Stomach (tissue), 9 donors: Measurements from ENCODE around the gene ACP3. TPM values are rescaled to one million over a fixed set of nuclear protein-coding genes. Genes with fewer than 3 reads are reported as not detected.

ENCODE experiments used
- DNase-seq, 2 donors: peaks; one replicate each; pipeline versions ENCODE4 v3.0.0 to v3.0.0-alpha.2; 2013 to 2019
- H3K27ac ChIP-seq, 5 donors: fragments of 200-600 bp in 4 of 5; sonication (generic) in 4 of 5; one replicate each; pipeline ENCODE4 v1.5.1; 2013 to 2019; ENCODE audit warnings: mild to moderate bottlenecking in 1 of 5, moderate library complexity in 1 of 5
- H3K27me3 ChIP-seq, 3 donors: fragments of 200-600 bp; sonication (generic); one replicate each; pipeline ENCODE4 v1.5.1; 2017 to 2019; ENCODE audit warnings: mixed run types in 1 of 3
- H3K36me3 ChIP-seq, 4 donors: fragments of 200-600 bp; sonication (generic); 1 replicate in 3 of 4; 2 replicates in 1 of 4; pipeline ENCODE4 v1.5.1; 2016 to 2019
- H3K4me1 ChIP-seq, 4 donors: fragments of 200-600 bp; sonication (generic); one replicate each; pipeline ENCODE4 v1.5.1; 2016 to 2019
- H3K4me3 ChIP-seq, 4 donors: fragments of 200-600 bp; sonication (generic) in 3 of 4; one replicate each; pipeline ENCODE4 v1.5.1; 2016 to 2019; ENCODE audit warnings: mild to moderate bottlenecking in 1 of 4
- H3K9me3 ChIP-seq, 4 donors: fragments of 200-600 bp; sonication (generic); one replicate each; pipeline ENCODE4 v1.5.1; 2016 to 2019
- EP300 ChIP-seq: sonication (generic); formaldehyde crosslinking; IDR thresholded peaks from one replicate; pipeline ENCODE4 v1.6.1; 2017; ENCODE audit warnings: antibody characterized with exemption
- POLR2A ChIP-seq, 4 donors: fragments of 450-650 bp; IDR thresholded peaks; one replicate each; pipeline ENCODE4 v1.6.1; 2016; ENCODE audit warnings: antibody characterized with exemption in 4 of 4, control low read depth in 2 of 4, mild to moderate bottlenecking in 1 of 4, moderate library complexity in 1 of 4
- POLR2AphosphoS5 ChIP-seq, 3 donors: sonication (generic); formaldehyde crosslinking; IDR thresholded peaks; one replicate each; pipeline ENCODE4 v1.6.1; 2016; ENCODE audit warnings: antibody characterized with exemption in 3 of 3
- WGBS, 5 donors: extraction: QIAGEN DNeasy Blood & Tissue Kit in 3 of 5; methylation state at CpG; one replicate each; pipeline versions ENCODE4 v1.1.5 to v1.1.7; 2013 to 2018; 5-methylcytosine and 5-hydroxymethylcytosine counted together
- intact Hi-C: fragments of 100-400 bp; cut with DNase I; formaldehyde crosslinking; loops from one replicate; pipeline ENCODE4 v1.15.1; 2023; ENCODE audit warnings: low total_unique reads
- polyA plus RNA-seq, 3 donors: library from polyadenylated mRNA; stranded (reverse); fragments of 200-250 nt; gene quantifications; one replicate each; pipeline ENCODE4 v1.2.3, GENCODE V29; 2013
- total RNA-seq, 5 donors: library from RNA; depleted of rRNA; stranded (reverse); fragments of >200 nt; gene quantifications; one replicate each; pipeline versions ENCODE4 v1.1.0 to v1.2.3, GENCODE V29; 2014 to 2016
- TF ChIP-seq, protein P1 (sequence below), 7 experiments: fragments of 450-650 bp in 4 of 7; fragments of 200-600 bp in 3 of 7; sonication (generic) in 3 of 7; IDR thresholded peaks; one replicate each; pipeline ENCODE4 v1.5.1; 2016 to 2019; ENCODE audit warnings: antibody characterized with exemption in 7 of 7, control low read depth in 2 of 7, mild to moderate bottlenecking in 1 of 7
- donor health status: healthy with polysubstance abuse.
- donor health status: Bipolar disorder and iron deficiency.
- donor health status: healthy.

Gene ACP3
- total and polyA plus RNA-seq, 8 donors, result 3.0 to 56.6 (median 9.3) TPM; not detected in 2

DNA sequence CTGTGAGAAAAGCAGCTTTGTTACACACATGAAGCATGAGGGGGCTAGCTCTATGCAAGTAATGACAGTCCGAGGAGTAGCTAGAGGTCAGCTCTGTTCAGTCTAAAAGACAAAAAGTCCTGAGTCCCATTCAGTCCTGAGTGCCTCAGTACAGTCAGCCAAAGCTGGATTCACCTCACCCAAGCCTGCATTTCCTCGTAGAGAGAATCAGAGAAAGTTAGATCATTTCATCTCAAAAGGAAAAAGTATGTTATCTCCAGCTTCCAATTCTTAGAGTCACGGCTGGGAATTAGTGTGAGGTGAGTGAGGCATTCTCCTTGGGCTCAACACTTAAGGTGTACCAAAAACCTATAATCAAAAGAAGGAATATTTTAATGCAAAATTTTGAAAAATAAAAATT is 5.9 kb upstream of the ACP3 start:
- Histone ChIP-seq H3K27me3 (no peaks in the 10 kb centered on the region), H3K27ac (no peak overlapping the region), H3K36me3 (no peaks in the 10 kb centered on the region), H3K9me3 (no peaks in the 10 kb centered on the region), H3K4me3 (no peak overlapping the region), H3K4me1 (peaks cover 0 to 2% (median 0%) of the 10 kb centered on the region in 4 donors)
- DNase-seq, result no peak
- WGBS, 5 donors, result 58 to 76% (median 69%) methylated on average over 3 of the region's 3 CpGs
- intact Hi-C loops, result no loop called here
- no peak for TF ChIP-seq EP300

DNA sequence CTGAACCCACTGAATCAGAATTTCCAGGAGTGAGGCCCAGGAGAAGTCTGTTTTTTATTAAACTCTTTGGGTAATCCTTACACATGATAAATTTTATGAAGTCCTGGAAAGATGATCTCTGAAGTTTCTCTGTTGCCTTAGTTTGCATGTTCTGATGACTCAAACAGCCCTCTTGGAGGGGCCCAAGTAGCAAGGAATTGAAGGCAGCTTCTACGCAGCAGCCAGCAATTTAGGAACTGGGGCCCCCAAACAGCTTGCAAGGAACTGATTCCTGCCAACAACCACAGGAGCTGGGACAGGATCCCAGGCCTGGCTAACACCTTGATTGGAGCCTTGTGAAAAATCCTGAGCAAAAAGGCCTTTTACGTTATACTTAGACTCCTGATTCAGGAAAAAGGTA is 5.4 kb upstream of the ACP3 start:
- TF ChIP-seq, protein P1, sequence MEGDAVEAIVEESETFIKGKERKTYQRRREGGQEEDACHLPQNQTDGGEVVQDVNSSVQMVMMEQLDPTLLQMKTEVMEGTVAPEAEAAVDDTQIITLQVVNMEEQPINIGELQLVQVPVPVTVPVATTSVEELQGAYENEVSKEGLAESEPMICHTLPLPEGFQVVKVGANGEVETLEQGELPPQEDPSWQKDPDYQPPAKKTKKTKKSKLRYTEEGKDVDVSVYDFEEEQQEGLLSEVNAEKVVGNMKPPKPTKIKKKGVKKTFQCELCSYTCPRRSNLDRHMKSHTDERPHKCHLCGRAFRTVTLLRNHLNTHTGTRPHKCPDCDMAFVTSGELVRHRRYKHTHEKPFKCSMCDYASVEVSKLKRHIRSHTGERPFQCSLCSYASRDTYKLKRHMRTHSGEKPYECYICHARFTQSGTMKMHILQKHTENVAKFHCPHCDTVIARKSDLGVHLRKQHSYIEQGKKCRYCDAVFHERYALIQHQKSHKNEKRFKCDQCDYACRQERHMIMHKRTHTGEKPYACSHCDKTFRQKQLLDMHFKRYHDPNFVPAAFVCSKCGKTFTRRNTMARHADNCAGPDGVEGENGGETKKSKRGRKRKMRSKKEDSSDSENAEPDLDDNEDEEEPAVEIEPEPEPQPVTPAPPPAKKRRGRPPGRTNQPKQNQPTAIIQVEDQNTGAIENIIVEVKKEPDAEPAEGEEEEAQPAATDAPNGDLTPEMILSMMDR (IDR thresholded peaks at IDR 0.05), result no peak
- no peak for TF ChIP-seq EP300
- no peak for TF ChIP-seq POLR2AphosphoS5 (IDR thresholded peaks at IDR 0.05)
- H3K27me3 ChIP-seq, result no peaks in the 10 kb centered on the region
- no peaks in the 10 kb centered on the region for H3K9me3 ChIP-seq
- H3K27ac ChIP-seq, result peak overlapping the region in 1 of 5 donors; percentile 24
- peak in 1 of 2 donors; percentile 18 for DNase-seq
- peaks cover 0 to 7% (median 2%) of the 10 kb centered on the region in 4 donors for H3K4me1 ChIP-seq
- no peak overlapping the region for H3K4me3 ChIP-seq
- 51 to 67% (median 57%) methylated on average over 2 of the region's 2 CpGs for WGBS, 5 donors
- intact Hi-C loops, result no loop called here
- H3K36me3 ChIP-seq, result no peaks in the 10 kb centered on the region

DNA sequence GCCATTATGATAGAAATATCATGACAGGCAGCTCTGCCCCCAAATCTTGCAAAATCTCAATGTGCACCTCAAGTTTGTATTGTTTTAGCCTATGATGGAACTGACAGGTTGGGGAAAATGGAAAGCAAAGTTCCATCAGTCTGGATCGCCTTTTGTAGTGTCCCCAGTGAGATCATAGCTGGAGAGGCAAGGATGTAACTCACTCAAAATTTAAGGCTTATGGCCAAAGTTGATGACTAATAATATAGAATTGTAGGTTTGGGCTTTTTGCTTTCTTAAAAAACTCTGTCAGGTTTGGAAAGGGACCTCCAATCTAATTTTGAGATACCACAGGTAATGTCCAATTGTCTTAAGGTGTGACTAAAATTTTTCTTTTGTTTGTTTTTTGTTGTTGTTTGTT is 1.4 kb upstream of the ACP3 start:
- TF ChIP-seq, protein P1 (IDR thresholded peaks at IDR 0.05), result no peak
- no peak for TF ChIP-seq EP300
- H3K9me3 ChIP-seq, result no peaks in the 10 kb centered on the region
- intact Hi-C loops, result no loop called here
- no peak overlapping the region for H3K4me3 ChIP-seq
- H3K4me1 ChIP-seq, result peaks cover 9 to 28% (median 17%) of the 10 kb centered on the region in 4 donors
- DNase-seq, result no peak
- H3K27me3 ChIP-seq, result no peaks in the 10 kb centered on the region
- H3K27ac ChIP-seq, result peak overlapping the region in 2 of 5 donors; percentile 86 to 90
- WGBS, 5 donors, result 84 to 96% (median 87%) methylated on average over 1 of the region's 1 CpG
- H3K36me3 ChIP-seq, result no peaks in the 10 kb centered on the region

DNA sequence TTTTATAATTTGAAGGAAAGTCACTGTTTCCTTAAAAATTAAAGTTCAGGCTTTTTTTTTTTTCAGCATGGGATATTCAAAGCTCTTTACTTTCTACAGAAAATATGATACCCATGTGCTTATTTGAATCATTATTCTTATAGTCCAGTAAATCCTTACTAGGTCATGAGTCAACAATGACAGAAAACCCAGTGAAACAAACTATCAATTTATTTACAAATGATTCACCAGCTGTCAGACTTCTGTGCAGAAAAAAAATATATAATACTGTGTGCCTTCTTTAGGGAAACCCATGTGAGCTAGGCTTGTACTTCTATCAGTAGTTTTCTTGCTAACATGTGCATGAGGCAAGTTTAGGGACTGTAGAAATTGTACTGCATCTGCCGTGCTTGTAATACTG is 1.2 kb downstream of the ACP3 start:
- intact Hi-C loops, result no loop called here
- H3K27ac ChIP-seq, result peak overlapping the region in 3 of 5 donors; percentile 83 to 90 (median 86)
- DNase-seq, result no peak
- H3K9me3 ChIP-seq, result no peaks in the 10 kb centered on the region
- H3K36me3 ChIP-seq, result no peaks in the 10 kb centered on the region
- peaks cover 9 to 35% (median 21%) of the 10 kb centered on the region in 4 donors for H3K4me1 ChIP-seq
- no peaks in the 10 kb centered on the region for H3K27me3 ChIP-seq
- H3K4me3 ChIP-seq, result peak overlapping the region in 1 of 4 donors; percentile 24
- TF ChIP-seq EP300 (no peak), POLR2A (IDR thresholded peaks at IDR 0.05) (no peak), POLR2AphosphoS5 (IDR thresholded peaks at IDR 0.05) (no peak)
- TF ChIP-seq, protein P1 (IDR thresholded peaks at IDR 0.05), result no peak
- 15 to 34% (median 21%) methylated on average over 1 of the region's 1 CpG for WGBS, 5 donors

DNA sequence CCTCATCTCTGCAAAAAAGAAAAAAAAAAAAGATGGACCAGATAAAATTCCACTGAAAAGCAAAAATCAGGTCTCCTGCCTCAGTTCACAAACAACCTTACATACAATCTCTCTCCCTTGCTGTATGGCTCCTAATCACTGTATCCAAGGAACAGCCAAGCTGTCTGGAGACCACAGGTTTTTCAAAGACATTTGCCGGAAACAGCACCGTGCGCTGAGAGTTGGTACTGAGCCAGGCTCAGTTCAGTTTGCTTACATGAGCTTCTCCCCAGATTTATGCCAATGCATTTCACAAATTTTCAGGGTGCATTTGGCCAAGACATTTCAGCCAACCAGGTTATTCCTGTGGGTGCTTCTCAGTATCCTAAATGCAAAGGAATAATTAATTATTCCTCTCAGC is 4.1 kb downstream of the ACP3 start:
- Histone ChIP-seq H3K4me3 (no peak overlapping the region), H3K36me3 (no peaks in the 10 kb centered on the region), H3K27me3 (no peaks in the 10 kb centered on the region), H3K9me3 (no peaks in the 10 kb centered on the region), H3K27ac (peak overlapping the region in 1 of 5 donors; percentile 28), H3K4me1 (peaks cover 9 to 52% (median 26%) of the 10 kb centered on the region in 4 donors)
- WGBS, 5 donors, result 20 to 38% (median 27%) methylated on average over 3 of the region's 3 CpGs
- TF ChIP-seq POLR2A (IDR thresholded peaks at IDR 0.05) (no peak), EP300 (no peak), POLR2AphosphoS5 (IDR thresholded peaks at IDR 0.05) (no peak)
- TF ChIP-seq, protein P1 (IDR thresholded peaks at IDR 0.05), result no peak
- peak in 1 of 2 donors; percentile 54 for DNase-seq
- intact Hi-C loops, result no loop called here
